Adipocyte (in vitro differentiated cells): ENCODE results near the gene ASS1.

Experiments
- DNase-seq: peaks from one replicate; pipeline ENCODE4 v3.0.0-alpha.2; 2015; ENCODE audit warnings: low read depth
- H3K27me3 ChIP-seq: replicated peaks from 2 replicates; pipeline ENCODE4 v1.7.0; 2013; ENCODE audit warnings: mild to moderate bottlenecking, low read length, moderate library complexity; ENCODE audit not compliant: control insufficient read depth, insufficient read depth
- H3K36me3 ChIP-seq: 2 replicates; pipeline ENCODE4 v1.7.0; 2013; ENCODE audit warnings: low read length, mild to moderate bottlenecking, moderate library complexity; ENCODE audit not compliant: control insufficient read depth, insufficient read depth, severe bottlenecking
- H3K4me1 ChIP-seq: 2 replicates; pipeline ENCODE4 v1.7.0; 2013; ENCODE audit warnings: mild to moderate bottlenecking, low read length, moderate library complexity; ENCODE audit not compliant: control insufficient read depth, insufficient read depth
- H3K4me3 ChIP-seq: 2 replicates; pipeline ENCODE4 v1.7.0; 2013; ENCODE audit warnings: mild to moderate bottlenecking, low read length, moderate library complexity
- H3K9ac ChIP-seq: 2 replicates; pipeline ENCODE4 v1.7.0; 2013; ENCODE audit warnings: mild to moderate bottlenecking, low read length, moderate library complexity
- H3K9me3 ChIP-seq: 2 replicates; pipeline ENCODE4 v1.7.0; 2013; ENCODE audit warnings: mild to moderate bottlenecking, low read length, moderate library complexity; ENCODE audit not compliant: control insufficient read depth

ASS1 gene

DNA sequence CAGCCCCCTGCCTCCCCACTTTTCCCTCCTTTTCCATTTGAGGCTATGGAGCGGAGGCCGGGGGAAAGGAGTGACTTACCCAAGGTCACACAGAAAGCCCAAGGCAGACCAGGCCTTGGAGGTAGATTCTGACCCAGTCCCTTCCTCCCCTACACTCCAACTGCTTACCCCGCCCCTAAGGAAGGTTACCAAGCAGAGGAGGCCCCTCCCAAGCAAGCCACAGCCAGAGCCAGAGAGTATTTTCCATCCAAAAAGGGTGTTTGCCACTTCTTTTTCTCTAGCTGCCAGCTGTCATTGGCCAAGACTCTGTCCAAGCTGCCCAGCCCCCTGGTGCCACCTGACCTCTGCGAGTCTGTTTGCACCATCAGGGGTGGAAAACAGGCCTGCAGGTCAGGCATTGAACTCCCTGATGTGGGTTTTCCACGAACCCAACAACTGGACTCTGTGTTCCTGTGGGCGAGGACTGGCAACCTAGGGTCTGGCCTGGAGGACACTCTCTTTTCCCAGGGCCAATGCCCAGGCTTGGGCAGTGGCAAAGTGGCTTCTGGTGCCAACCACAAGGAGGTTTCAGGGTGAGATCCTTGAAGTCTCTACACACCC, 6.3 kb upstream of the ASS1 start:
- Histone ChIP-seq H3K36me3 (no peaks in the 10 kb centered on the region), H3K9ac (no peak overlapping the region), H3K9me3 (peaks cover 17% of the 10 kb centered on the region), H3K4me1 (peaks cover 3% of the 10 kb centered on the region), H3K27me3 (no peaks in the 10 kb centered on the region), H3K4me3 (no peak overlapping the region)
- DNase-seq = no peak

DNA sequence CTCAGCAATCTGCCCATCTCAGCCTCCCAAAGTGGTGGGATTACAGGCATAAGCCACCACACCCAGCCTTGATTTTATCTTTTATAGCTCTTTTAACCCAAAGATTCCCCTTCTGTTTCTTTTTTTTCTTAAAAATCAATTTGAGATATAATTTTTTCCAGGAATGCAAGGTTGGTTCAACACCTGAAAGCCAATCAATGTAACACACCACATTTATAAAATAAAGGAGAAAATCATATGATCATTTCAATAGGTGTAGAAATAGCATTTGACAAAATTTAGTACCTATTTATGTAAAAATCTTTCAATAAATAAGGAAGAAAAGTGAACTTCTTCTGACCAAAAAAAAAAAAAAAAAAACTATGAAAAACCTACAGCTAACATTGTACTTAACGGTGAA, 3.7 kb upstream of the ASS1 start:
- peaks cover 3% of the 10 kb centered on the region for H3K4me1 ChIP-seq
- no peaks in the 10 kb centered on the region for H3K36me3 ChIP-seq
- no peaks in the 10 kb centered on the region for H3K27me3 ChIP-seq
- H3K9me3 ChIP-seq = peaks cover 17% of the 10 kb centered on the region
- H3K4me3 ChIP-seq = no peak overlapping the region
- DNase-seq = no peak
- H3K9ac ChIP-seq = no peak overlapping the region

DNA sequence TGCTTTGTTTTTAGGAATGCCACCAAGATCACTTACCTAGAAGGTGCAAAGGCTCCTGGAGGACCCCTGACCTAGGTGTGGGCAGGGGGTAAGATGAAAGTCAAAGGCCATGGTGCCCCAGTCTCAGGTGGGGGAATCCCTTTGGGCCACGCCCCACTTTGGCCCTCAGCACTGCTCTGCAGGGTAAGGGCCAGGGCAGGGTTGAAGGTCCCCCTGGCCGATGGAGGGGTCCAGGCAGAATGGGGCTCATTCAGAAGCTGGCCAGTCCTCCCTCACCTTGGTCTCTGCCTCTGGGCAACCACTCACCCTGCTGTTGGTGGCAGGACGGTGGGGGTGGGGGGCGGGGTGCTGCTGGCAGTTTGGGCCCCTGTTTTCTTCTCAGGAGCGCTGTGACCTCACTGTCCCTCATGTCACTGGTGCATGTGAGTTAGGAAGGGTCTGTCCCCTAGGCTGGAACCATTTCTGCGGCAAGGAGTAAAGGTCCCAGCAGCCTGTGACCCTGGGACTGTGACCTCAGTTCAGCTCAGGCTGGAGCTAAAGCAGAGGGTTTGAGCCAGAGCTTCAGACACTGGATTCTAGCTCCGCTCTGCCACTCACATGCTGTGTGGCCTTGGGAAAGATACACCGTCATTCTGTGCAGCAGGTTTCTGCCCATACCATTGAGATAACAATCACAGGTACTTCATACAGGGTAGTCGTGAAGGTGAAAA, 1.9 kb upstream of the ASS1 start:
- Histone ChIP-seq H3K9me3 (peaks cover 17% of the 10 kb centered on the region), H3K27me3 (no peaks in the 10 kb centered on the region), H3K4me3 (no peak overlapping the region), H3K4me1 (peaks cover 16% of the 10 kb centered on the region), H3K36me3 (no peaks in the 10 kb centered on the region), H3K9ac (no peak overlapping the region)
- DNase-seq = no peak

DNA sequence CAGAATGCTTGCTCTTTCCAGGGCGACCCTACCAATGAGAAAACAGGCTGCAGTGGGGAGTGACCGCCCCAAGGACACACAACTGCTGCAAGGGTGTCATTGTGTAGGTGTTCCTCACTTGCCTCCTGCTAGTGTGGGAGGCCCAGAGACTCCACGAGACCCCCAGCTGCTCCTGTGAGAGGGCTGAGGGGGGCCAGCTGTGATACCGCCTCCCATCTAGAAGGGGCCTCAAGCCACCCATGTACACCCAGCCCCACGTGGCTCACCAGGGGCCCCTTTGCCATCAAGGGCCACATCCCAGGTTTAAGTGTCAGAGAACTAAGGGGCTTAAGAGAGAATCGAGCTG, 1.3 kb upstream of the ASS1 start:
- no peak overlapping the region for H3K9ac ChIP-seq
- H3K36me3 ChIP-seq = peaks cover 4% of the 10 kb centered on the region
- H3K4me1 ChIP-seq = peaks cover 22% of the 10 kb centered on the region
- H3K4me3 ChIP-seq = no peak overlapping the region
- H3K27me3 ChIP-seq = no peaks in the 10 kb centered on the region
- H3K9me3 ChIP-seq = peaks cover 17% of the 10 kb centered on the region
- DNase-seq = no peak

GRCh38 chr9:130443840-130444492, 795 bp upstream of the ASS1 start:
- Histone ChIP-seq H3K4me1 (peaks cover 24% of the 10 kb centered on the region), H3K27me3 (no peaks in the 10 kb centered on the region), H3K36me3 (peaks cover 9% of the 10 kb centered on the region), H3K9ac (no peak overlapping the region), H3K9me3 (peaks cover 17% of the 10 kb centered on the region), H3K4me3 (no peak overlapping the region)
- DNase-seq = peak; percentile 33

GRCh38 chr9:130445268-130445983, 665 bp downstream of the ASS1 start:
- Histone ChIP-seq H3K9me3 (peaks cover 17% of the 10 kb centered on the region), H3K36me3 (peaks cover 22% of the 10 kb centered on the region), H3K4me3 (peak overlapping the region; percentile 97), H3K9ac (peak overlapping the region; percentile 99), H3K4me1 (peaks cover 39% of the 10 kb centered on the region), H3K27me3 (no peaks in the 10 kb centered on the region)
- peak; percentile 84 for DNase-seq

- Histone ChIP-seq H3K4me3 (peak overlapping the region; percentile 97), H3K36me3 (peaks cover 25% of the 10 kb centered on the region), H3K27me3 (no peaks in the 10 kb centered on the region), H3K4me1 (peaks cover 47% of the 10 kb centered on the region), H3K9ac (peak overlapping the region; percentile 99), H3K9me3 (peaks cover 10% of the 10 kb centered on the region)
- DNase-seq = peak; percentile 93
Observed at GRCh38 chr9:130446101-130446861, 1.5 kb downstream of the ASS1 start.

DNA sequence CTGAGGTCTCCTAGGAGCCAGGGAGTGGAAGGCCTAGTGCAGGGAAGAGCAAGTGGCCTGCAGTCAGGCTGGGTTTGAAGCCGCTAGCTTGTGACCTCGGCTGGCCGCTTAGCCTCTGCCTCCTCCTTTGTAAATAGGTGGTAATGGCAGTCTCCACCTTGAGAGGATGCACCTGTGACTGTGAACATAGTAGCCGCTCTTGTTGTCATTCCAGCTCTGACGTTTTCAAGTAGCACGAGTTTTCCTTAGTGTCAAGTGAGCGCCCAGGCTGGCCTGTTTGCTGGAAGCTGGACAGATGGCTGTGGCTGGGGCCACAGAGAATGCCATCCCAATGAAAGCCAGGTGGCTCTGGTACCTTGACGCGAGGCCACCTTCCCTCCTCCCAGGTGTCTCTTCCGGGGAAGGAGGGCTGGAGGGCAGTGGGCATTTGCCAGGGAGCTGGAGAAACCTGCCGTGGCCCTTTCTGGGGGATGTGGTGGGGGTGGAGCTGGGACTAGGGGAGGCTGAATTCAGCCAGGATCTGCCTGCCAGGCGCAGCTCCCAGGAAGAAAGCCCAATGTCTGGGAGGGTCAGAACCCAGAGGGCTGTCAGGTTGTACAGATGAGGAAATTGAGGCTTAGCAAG, 2.5 kb downstream of the ASS1 start:
- Histone ChIP-seq H3K4me3 (peak overlapping the region; percentile 97), H3K27me3 (no peaks in the 10 kb centered on the region), H3K4me1 (peaks cover 55% of the 10 kb centered on the region), H3K9ac (peak overlapping the region; percentile 99), H3K36me3 (peaks cover 28% of the 10 kb centered on the region), H3K9me3 (no peaks in the 10 kb centered on the region)
- DNase-seq = no peak

- peaks cover 36% of the 10 kb centered on the region for H3K36me3 ChIP-seq
- no peaks in the 10 kb centered on the region for H3K9me3 ChIP-seq
- no peaks in the 10 kb centered on the region for H3K27me3 ChIP-seq
- peak; percentile 74 for DNase-seq
- peak overlapping the region; percentile 99 for H3K9ac ChIP-seq
- peaks cover 55% of the 10 kb centered on the region for H3K4me1 ChIP-seq
- peak overlapping the region; percentile 97 for H3K4me3 ChIP-seq
Observed at GRCh38 chr9:130448035-130448624, 3.4 kb downstream of the ASS1 start.
